NCI-H2029 (cell line): ENCODE measurements around the gene NRG2.
A peak's percentile ranks its signal among the peaks of the same experiment; 100 is the strongest.

Experiments used
- DNase-seq: peaks from one replicate; lab custom pipeline; 2025; lab: John Stamatoyannopoulos, UW

NRG2 gene

DNA sequence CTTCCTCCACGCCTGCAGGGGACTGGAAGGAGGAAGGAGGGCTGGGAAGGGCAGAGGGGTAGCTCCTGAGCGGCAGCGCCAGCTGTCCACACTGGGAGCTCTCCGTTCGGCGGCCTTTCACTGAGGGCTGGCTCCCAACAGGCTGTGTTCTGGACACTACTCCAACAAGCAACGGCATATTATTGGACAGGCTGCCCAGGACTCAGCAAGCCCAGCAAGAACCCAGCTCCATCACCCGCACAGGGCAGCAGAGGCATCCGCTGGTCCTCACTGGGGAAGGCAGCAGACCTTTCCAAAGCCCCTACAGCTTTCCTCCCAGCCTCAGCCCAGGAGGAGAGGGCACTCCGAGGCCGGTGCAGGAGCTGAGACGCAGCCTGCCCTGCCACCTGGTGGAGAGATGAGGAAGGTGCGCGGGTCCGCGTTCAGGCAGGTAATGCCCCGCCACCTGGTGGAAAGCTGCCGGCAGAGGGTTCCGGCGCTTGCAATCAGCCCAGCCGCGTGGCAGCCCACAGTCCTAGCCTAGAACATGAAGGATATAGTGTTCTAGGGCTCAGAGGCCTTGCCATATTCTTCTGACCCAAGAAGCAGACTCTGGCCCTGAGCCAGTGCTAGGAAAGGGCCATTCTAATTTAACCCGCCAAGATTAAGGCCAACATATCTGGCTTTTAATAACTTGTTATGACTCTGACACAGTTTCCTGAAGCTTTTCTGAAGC, 74.4 kb downstream of the NRG2 start:
- DNase-seq = peak; percentile 69

DNA sequence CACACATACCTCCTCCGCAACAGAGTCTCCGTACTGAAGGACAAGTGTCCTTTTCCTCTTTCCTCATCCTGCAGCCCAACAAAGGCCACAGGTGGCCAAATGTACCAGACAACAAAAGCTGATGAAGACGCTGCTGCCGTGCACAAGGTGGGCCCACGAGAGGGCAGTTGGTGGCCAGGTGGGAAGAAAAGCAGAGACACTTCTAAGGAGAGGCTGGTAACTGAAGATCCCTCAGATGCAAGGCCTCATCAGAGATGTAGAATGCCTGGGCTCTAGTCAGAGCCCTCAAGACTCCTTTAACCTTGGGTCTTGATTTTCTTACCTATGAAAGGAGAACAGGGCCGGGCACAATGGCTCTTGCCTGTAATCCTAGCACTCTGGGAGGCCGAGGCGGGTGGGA, 75.7 kb downstream of the NRG2 start:
- no peak for DNase-seq

DNA sequence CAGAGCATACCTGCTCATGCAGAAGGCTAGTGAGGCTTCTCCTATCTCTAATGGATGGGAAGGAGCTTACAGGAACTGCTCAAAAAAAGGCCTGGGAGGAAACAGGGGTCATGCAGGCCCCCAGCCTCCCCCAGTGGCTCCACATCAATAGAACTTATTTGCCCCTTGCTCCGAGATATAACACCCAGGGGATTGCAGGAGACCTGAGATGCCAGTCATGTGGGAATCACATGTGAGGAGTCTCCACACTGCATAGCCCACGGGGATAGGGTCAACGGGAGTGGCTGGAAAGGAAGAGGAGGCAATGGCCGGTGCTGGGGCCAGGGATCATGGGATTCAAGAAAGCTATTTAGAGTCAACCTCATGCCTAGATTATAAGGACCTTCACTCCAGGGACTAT, 76.2 kb downstream of the NRG2 start:
- no peak for DNase-seq

DNA sequence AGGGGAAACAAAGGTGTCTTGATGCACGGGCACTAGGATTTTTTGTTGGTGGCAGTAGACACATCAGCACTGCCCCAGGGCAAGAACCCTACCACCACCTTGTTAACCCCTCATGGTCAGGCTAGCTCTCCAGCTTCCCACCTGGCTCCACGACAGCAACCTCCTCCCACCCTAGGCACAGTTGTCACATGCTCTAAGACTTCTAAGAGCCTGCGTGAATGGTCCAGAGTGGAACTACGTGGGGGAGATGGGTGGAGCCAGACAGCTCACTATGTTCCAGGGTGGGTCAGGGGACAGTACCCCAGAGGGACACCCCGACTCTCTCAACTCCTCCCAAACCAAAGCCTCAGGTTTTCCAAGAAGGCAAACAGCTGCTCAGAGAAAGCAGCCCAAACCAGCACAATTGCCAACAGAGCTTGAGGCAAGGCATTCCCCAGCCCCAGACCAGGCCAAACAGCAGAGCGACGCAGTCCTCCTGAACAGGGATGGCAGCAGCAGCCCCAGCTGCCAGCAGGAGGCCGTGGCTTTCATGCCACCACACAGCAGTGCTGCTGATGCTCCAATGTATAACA, 78.0 kb downstream of the NRG2 start:
- no peak for DNase-seq

DNA sequence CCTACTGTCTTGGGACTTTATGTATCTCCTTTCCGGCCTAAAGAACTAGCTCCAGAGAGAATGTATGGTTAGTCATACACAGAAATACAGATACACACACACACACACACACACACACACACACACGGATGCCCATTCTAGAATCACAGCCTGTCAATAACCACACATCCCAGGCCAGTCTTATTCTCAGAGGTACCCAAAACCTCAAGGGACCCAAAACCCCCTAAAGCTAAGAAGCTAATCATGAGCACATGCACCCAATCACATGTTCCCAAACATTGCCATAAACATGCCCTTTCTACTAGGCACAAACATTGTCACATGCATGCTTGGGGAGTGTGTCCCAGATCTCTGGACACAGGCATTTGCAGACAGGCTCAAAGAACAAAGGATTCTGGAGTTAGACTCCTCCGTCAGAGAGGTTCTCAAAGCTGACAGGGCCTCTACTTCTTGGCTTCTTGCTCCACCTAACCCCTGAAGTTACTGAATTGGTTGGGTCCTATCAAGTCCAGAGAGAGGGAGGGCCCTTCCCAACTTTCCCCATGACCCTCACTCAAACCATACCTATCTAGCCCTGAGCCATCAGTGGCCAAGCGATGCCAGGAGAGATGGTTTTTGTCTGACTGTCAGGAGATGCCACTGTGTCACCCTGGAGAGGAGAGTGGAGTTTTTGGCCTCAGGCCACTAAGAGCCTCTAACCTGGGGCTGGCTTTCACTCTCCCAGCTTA, 78.7 kb downstream of the NRG2 start:
- no peak for DNase-seq

DNA sequence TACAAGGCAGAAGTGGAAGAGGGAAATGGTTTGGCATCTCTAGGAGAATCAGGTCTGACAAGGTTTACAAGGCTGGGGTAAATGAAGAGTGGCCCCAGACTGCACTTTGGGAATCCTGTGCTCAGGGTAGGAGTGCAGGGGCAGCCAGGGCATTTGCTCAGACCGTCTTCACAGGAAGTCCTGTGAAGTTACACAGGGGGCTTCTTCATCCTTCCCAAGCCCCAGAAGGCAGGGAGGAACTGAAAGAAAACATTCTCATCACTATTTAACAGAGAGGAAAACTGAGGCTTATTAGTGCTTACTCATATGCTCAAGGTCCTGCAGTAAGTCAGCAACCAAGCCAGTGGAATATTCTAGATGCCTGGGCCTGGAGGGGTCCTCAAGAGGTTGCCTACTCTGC, 80.7 kb downstream of the NRG2 start:
- DNase-seq = no peak

DNA sequence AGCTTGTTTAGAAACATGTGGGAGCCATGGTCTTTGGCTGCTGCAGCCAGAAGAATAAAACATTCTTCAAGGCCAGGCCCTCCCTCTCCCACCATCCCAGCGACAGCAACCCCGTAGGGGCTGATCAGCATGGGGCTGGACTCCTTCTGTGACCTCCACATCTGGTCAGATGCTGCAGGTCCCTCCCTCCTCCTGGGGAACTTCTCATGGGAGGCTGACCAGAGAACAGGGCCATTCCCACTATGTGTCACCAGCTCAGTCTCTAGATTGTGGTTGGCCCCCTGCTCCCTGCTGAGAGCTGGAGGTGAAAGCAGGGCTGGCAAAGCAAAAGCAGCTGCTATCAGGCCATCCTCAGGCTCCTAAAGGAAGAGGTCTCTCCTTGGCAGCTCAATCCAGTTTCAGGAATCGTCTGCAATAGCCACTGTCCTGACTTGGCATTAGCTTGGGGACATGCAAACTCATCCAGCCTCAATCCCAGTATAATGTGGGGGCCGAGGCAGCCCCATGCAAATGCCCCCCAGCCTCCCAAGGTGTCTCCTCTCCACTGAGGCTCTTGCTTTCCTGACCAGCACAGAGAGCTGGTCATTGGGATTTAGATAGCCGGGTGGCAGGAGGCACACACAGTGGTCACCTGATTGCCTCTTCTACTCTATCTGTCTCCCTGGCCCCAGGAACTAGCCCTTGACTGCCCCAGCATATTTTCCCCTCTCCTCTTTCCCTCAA, 81.5 kb downstream of the NRG2 start:
- DNase-seq = no peak

DNA sequence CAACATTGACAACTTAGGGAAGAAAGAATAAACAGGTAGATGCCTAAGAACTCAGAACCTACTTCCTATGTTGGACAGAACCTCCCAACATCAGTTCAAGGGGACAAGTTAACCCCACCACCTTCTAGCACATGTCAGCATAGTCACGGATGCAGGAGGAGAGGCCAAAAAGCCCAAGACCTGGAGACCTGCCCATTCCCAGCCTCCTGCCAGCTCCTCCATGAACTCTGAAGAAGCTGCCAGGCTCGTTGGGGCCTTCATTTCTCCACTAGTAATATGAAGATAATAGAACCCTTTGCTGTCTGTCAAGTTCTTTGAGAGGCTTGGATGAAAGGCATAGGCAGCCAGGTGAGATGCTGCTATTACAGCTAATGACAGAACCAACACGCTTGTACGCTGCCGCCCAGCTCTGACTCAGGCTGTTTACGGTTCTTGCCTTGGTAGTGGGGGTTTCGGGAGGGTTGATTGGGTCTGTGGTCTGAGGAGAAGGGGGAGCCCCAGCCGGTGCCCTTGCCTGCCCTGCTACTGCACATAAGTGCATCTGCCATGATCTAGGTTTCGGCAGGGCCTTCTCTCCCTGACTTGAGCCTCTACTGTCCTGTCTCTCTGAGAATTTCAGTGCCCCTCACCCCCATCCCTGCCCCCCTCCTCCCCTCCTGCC, 82.2 kb downstream of the NRG2 start:
- no peak for DNase-seq

DNA sequence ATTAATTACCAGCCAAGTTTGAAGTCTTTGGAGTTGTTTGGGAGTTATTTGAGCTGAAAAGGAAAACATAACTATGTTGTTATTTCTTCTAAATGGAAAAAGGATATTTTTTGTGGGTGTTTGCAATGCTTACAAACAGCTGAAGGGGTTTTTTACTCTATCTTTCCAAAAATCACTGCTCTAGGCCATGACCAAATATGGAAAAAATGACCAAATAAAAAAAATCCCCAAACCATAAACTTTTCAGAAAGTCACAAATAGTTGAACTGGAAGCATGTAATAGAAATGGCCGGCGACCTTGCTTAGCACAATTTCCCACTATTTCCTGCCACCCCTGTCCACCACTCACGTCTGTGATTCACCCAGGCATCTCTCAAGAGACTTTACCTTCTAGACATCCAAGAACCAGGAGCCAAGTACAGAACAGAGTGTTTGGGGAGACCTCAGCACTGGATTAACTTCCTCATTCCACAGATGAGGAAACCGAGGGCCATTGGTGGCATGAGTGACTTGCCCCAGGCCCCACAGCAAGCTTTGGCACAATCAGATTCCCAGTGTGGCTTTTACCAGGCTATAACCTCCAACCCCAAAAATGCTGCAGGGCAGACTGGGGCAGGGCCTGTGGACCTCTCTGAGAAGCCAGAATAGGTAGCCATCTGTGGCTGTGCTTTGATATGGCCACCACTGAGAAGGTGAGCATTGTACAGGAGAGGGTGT, 84.5 kb downstream of the NRG2 start:
- DNase-seq = no peak

DNA sequence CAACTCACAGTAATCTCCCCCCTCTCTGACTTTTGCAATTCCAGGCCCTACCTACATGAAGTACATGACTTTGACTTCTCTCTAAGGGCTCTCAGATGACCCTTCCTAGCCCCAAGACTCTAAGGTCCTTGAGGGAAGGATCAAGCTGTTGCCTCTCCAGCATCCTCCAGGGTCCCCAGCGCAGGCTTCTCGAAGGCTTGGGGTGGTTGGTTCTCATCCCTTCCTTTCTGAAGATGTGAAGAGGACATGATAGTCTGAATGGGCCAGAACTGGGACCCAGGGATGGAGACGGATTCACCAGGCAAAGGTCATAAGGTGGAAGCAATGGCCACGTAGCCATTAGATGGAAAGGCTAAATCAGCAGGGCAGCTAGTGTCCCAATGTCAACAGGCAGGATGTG, 86.8 kb downstream of the NRG2 start:
- DNase-seq = no peak

DNA sequence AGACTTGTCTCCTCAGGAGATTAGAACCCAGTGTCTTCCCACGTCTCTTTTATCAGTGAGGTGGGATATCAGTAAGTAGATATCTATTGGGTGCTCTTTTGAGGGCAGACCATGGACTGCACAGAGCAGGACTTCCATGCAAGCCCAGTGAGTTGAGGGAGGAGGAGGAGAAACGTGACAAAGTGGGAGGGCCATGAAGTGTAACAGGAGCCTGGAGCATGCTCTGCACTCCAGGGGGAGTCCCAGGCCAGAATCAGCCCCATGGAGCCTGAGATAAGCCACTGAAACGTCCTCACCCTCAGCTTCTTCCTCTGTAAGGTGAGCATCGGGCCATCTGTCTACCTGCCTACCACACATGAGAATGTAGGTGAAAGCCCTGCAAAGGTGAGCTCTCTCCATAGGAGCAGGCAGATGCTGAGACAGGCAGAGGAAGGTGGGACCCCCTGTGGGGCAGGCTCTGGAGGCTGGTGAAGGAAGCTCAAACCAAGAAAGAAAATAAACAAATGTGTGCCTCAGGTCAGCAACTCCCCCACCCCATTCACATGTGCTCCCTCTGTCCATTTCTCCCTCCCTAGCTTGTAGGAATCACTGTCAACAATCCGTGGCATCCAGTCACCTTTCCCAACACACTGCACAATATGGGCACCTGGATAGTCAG, 87.4 kb downstream of the NRG2 start:
- DNase-seq = no peak

DNA sequence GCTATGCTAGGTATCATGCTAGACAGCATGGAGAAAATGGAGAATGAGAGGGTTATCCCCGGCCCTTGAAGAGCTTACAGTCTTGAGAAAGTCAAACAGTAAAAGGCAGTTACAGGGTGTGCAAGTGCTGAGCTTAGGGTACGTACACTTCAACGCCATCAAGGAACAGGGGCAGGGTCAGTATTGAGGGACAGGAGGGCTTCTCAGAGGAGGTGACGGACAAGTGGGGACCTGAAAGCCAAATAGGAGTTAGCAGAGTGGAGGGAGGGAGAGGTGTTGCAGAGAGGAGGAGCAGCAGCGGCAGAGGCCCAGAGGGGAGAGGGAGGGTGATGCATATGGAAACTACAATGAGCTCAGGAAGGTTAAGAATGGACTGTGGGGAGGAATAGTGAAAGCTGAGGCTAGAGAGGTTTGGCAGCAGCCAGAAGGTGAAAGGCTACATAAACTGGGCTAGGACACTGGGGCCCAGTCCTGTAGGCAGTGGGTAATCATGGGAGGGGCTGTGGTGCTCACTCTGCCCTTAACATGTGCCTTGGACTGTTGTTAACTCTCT, 88.0 kb downstream of the NRG2 start:
- no peak for DNase-seq

DNA sequence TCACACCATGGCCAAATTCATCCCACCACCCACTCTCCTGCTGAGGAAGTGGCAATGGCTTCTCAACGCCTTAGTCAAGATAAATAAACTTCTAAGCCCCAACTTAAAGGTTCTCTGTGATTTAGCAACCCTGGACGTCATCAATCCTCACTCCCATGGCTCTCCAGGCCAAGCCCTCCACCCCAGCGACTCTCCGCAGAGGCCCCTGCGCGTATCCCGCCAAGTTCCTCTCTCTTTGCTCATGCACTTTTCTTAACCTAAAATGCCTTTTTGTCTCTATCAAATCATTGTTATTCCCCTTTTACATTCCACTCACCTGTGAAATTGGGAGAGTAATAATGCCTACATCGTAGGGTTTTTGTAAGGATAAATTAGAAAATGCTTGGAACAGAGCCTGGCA, 88.6 kb downstream of the NRG2 start:
- no peak for DNase-seq

DNA sequence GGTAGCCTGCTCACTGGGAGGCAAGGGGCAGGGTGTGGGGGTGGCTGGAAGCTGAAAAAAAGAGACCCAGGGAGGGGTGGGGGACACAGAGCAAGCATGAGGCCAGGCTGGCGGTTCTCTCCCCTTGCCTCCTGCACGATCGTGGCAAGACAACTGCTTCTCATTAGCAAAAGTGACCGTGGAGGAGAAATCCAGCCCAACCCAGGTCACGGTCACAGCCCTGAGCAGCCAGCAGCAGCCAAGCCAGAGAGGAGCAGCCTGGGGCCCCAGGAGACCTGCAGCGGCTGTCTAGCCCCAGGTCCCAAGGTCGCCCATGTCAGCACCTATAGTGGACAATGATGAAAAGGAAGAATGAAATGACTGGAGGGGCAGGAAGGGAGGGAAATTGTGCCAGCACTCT, 89.1 kb downstream of the NRG2 start:
- no peak for DNase-seq

DNA sequence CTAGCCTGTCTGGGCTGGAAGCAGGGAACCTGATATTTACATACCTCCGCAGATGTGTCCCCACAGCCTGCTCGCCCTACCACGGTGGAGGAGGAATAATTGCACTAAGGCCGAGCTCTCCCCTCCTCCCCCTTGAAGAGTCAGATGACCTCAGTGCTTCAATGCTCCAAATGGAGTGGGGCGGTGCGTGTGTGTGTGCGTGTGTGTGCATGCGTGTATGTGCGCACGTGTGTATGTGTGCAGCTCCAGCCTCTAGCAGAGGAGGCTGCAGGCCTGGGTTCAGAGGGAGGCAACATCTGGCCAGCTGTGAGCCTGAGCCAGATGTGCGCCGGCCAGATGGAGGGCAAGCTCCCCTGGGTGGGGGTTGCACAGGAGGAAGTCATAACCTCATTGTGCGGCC, 90.5 kb downstream of the NRG2 start:
- no peak for DNase-seq

DNA sequence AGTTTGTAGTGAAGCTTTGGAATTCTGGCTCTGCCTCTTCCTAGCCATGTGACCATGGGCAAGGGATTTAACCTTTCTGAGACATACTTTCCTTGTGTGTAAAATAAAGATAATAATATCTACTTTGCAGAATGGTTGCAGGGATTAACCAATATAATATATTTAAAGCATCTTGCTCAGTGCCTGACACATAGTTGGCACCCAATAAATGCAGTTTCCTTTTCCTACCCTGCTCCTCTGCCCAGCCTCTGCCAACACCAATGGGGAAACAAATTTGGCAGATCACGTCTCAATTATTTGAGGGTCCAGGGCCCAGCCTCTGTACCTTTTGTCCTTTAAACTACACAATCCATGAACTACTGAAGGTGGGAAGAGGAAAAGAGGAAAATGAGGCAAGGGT, 91.1 kb downstream of the NRG2 start:
- DNase-seq = no peak

DNA sequence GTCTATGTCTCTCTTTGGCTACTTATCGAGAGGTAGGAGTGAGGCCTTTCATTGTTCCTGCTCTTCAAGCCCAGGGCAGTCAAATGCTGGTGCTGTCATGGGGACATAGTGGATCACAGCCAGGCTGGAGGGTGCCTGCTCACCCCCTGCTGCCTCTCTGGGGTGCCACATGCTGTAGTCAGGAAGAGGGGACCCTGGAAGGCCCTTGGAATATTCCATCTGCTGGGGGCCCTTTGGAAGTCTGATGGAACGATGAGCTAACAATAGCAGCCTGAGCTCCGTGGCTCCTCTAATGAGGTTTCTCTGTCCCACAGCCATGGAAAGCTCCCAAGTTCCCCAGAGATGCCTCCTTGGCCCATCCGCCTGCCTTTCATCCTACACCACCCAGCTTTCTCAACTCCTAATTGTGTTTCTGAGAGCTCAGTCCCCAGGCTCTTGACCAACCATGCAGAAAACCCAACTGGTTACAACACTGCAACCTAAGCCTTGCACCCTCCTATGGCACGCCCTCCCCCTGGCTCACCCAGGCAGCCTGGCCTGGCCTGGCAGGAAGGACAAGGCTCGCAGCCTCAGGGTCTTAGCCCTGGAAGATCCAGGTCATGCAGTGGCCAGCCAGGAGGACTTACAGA, 91.7 kb downstream of the NRG2 start:
- no peak for DNase-seq

DNA sequence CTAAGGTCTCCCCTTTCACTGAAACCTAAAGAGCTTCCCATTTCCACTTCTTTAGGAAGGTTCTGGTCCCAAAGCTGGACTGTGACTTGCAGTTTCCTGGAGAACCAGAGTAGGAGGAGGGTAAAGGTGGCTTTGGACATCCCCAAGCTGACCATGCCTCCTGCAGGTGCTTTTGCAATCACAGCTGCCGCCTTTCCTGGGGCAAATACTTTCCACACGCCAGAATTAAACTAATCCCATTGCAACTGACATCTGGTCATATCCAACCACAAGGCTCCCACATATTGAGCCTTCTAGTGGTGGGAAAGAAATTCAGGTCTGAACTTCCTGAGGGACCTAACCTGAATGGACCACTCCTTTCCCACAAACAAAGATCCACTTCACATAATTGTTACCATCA, 92.7 kb downstream of the NRG2 start:
- no peak for DNase-seq

DNA sequence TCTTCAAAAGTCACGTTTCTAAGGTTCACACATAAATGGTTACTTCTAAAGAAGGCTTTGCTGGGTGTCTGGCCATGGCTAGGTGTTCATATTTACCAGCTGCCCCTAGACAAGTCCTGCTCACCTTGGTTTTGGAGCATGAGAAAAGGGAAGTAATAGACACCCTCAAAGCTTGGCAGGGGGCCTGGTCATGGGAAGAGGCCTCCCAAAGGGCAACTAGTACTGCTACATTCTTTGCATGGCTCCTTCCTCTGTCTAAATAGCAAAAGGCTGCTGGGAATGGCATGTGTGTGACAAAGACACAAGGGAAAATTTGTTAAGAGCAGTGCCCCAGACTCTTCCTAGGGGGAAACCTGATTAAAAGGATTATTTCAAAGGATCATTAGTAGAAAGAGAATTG, 93.4 kb downstream of the NRG2 start:
- DNase-seq = no peak

DNA sequence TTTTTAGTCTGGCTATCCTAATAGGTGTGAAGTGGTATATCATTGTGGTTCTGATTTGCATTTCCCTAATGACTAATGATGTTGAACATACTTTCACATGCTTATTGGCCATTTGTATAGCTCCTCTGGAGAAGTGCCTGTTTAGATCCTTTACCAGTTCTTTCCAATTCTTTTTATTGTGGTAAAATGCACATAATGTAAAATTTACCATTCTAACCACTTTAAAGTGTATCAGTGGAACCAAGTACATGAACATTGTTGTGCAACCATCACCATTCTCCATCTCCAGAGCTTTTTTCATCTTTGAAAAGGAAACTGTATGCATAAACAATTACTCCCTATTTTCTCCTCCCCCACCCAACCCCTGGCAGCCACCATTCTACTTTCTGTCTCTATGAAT, 95.4 kb downstream of the NRG2 start:
- no peak for DNase-seq
